CD8-positive, alpha-beta memory T cell (primary cell): ENCODE results near the gene KCNMA1. TPM values are rescaled to one million over a fixed set of nuclear protein-coding genes. Genes with fewer than 3 reads are reported as not detected.

Experiments used
- CTCF ChIA-PET: fragments of 350-600 bp; sonication (Branson Sonifier 250); formaldehyde crosslinking; loops from one replicate; lab custom pipeline; 2021; ENCODE audit warnings: antibody characterized with exemption; lab: Charles Lee
- POLR2A ChIA-PET: fragments of 350-600 bp; sonication (Branson Sonifier 250); formaldehyde crosslinking; loops from one replicate; lab custom pipeline; 2021; ENCODE audit warnings: antibody characterized with exemption; lab: Charles Lee
- DNase-seq, 5 donors: peaks; one replicate each; pipeline versions ENCODE4 v3.0.0 to v3.0.0-alpha.2; 2020 to 2022; ENCODE audit warnings: mixed read lengths in 1 of 5
- H3K27ac ChIP-seq: one replicate; pipeline ENCODE4 v1.7.0; 2013; ENCODE audit warnings: low read depth, mild to moderate bottlenecking, low read length, moderate library complexity
- H3K27me3 ChIP-seq: 2 replicates; pipeline ENCODE4 v1.7.0; 2013; ENCODE audit warnings: low read length, mild to moderate bottlenecking; ENCODE audit not compliant: insufficient read depth, poor library complexity, severe bottlenecking
- H3K36me3 ChIP-seq: 2 replicates; pipeline ENCODE4 v1.7.0; 2013; ENCODE audit warnings: mild to moderate bottlenecking, low read length, moderate library complexity; ENCODE audit not compliant: insufficient read depth
- H3K4me1 ChIP-seq: 2 replicates; pipeline ENCODE4 v1.7.0; 2013; ENCODE audit warnings: mild to moderate bottlenecking, low read length, moderate library complexity; ENCODE audit not compliant: insufficient read depth
- H3K4me3 ChIP-seq: 2 replicates; pipeline ENCODE4 v1.7.0; 2013; ENCODE audit warnings: mild to moderate bottlenecking, low read length
- H3K9me3 ChIP-seq: 2 replicates; pipeline ENCODE4 v1.7.0; 2013; ENCODE audit warnings: mild to moderate bottlenecking, low read length
- H3K27ac Mint-ChIP-seq, 8 donors: one replicate each; pipeline ENCODE4 v1.8.0; 2020 to 2021; ENCODE audit warnings: mixed read lengths in 8 of 8, mild to moderate bottlenecking in 6 of 8, inconsistent platforms in 3 of 8, moderate library complexity in 3 of 8
- H3K27me3 Mint-ChIP-seq, 2 donors: one replicate each; pipeline ENCODE4 v1.8.0; 2020 to 2021; ENCODE audit warnings: mixed read lengths in 2 of 2, mild to moderate bottlenecking in 1 of 2, moderate library complexity in 1 of 2
- H3K36me3 Mint-ChIP-seq, 3 donors: one replicate each; pipeline ENCODE4 v1.8.0; 2020 to 2021; ENCODE audit warnings: mixed read lengths in 3 of 3, inconsistent platforms in 1 of 3, mild to moderate bottlenecking in 1 of 3
- H3K4me1 Mint-ChIP-seq, 3 donors: one replicate each; pipeline ENCODE4 v1.8.0; 2020 to 2021; ENCODE audit warnings: mixed read lengths in 3 of 3, inconsistent platforms in 1 of 3, mild to moderate bottlenecking in 1 of 3
- H3K4me3 Mint-ChIP-seq, 7 donors: one replicate each; pipeline ENCODE4 v1.8.0; 2020 to 2021; ENCODE audit warnings: mixed read lengths in 7 of 7, mild to moderate bottlenecking in 6 of 7, moderate library complexity in 4 of 7, inconsistent platforms in 2 of 7
- H3K9me3 Mint-ChIP-seq, 5 donors: one replicate each; pipeline ENCODE4 v1.8.0; 2020 to 2022; ENCODE audit warnings: mixed read lengths in 5 of 5, mild to moderate bottlenecking in 3 of 5, moderate library complexity in 2 of 5, inconsistent platforms in 1 of 5
- polyA plus RNA-seq: library from polyadenylated mRNA; unstranded; fragments of 300-500 nt; fragmentation: Illumina TruSeq; gene quantifications from one replicate; pipeline ENCODE4 v1.2.3, GENCODE V29; 2021
- total RNA-seq, 2 experiments: library from RNA; stranded (reverse); gene quantifications; one replicate each; pipeline ENCODE4 v1.2.3, GENCODE V29; 2021

KCNMA1 gene
- total and polyA plus RNA-seq, 3 experiments from 2014 or later = 0.20 to 0.31 TPM; not detected in 1

- H3K27me3 ChIP-seq = no peaks in the 10 kb centered on the region
- ChIA-PET CTCF (no interaction called here), POLR2A (no interaction called here)
- H3K4me3 ChIP-seq = no peak overlapping the region
- H3K4me1 ChIP-seq = no peaks in the 10 kb centered on the region
- H3K27me3 Mint-ChIP-seq = peaks cover 0 to 5% of the 10 kb centered on the region in 2 donors
- H3K9me3 ChIP-seq = no peaks in the 10 kb centered on the region
- H3K4me3 Mint-ChIP-seq = no peak overlapping the region
- no peaks in the 10 kb centered on the region for H3K36me3 ChIP-seq
- no peak overlapping the region for H3K27ac Mint-ChIP-seq
- no peaks in the 10 kb centered on the region for H3K4me1 Mint-ChIP-seq
- H3K27ac ChIP-seq = no peak overlapping the region
- no peak for DNase-seq
- H3K36me3 Mint-ChIP-seq = no peaks in the 10 kb centered on the region
- no peaks in the 10 kb centered on the region for H3K9me3 Mint-ChIP-seq
These were observed 654.0 kb downstream of the KCNMA1 start for GRCh38 chr10:76983624-76984023.

- H3K9me3 Mint-ChIP-seq = no peaks in the 10 kb centered on the region
- H3K27ac Mint-ChIP-seq = no peak overlapping the region
- H3K4me3 Mint-ChIP-seq = no peak overlapping the region
- Histone ChIP-seq H3K4me3 (no peak overlapping the region), H3K27ac (no peak overlapping the region), H3K36me3 (no peaks in the 10 kb centered on the region), H3K9me3 (no peaks in the 10 kb centered on the region), H3K4me1 (no peaks in the 10 kb centered on the region), H3K27me3 (no peaks in the 10 kb centered on the region)
- ChIA-PET CTCF (no interaction called here), POLR2A (no interaction called here)
- peaks cover 0 to 5% of the 10 kb centered on the region in 2 donors for H3K27me3 Mint-ChIP-seq
- DNase-seq = no peak
- no peaks in the 10 kb centered on the region for H3K4me1 Mint-ChIP-seq
- H3K36me3 Mint-ChIP-seq = no peaks in the 10 kb centered on the region
These were observed 654.9 kb downstream of the KCNMA1 start for GRCh38 chr10:76982671-76983070.

GRCh38 chr10:76981251-76981650 is 656.4 kb downstream of the KCNMA1 start:
- Mint-ChIP-seq H3K27ac (no peak overlapping the region), H3K4me1 (no peaks in the 10 kb centered on the region), H3K36me3 (no peaks in the 10 kb centered on the region), H3K9me3 (no peaks in the 10 kb centered on the region), H3K27me3 (peaks cover 0 to 5% of the 10 kb centered on the region in 2 donors), H3K4me3 (no peak overlapping the region)
- Histone ChIP-seq H3K27me3 (no peaks in the 10 kb centered on the region), H3K27ac (no peak overlapping the region), H3K36me3 (no peaks in the 10 kb centered on the region), H3K4me1 (no peaks in the 10 kb centered on the region), H3K4me3 (no peak overlapping the region), H3K9me3 (no peaks in the 10 kb centered on the region)
- CTCF ChIA-PET = no interaction called here
- DNase-seq = no peak
- POLR2A ChIA-PET = no interaction called here

GRCh38 chr10:76977901-76978300 is 659.7 kb downstream of the KCNMA1 start:
- H3K27me3 ChIP-seq = no peaks in the 10 kb centered on the region
- Mint-ChIP-seq H3K4me1 (no peaks in the 10 kb centered on the region), H3K4me3 (no peak overlapping the region), H3K36me3 (no peaks in the 10 kb centered on the region), H3K27ac (no peak overlapping the region), H3K27me3 (peaks cover 0 to 7% of the 10 kb centered on the region in 2 donors), H3K9me3 (no peaks in the 10 kb centered on the region)
- no peaks in the 10 kb centered on the region for H3K36me3 ChIP-seq
- no peaks in the 10 kb centered on the region for H3K4me1 ChIP-seq
- H3K27ac ChIP-seq = no peak overlapping the region
- no peak for DNase-seq
- no peaks in the 10 kb centered on the region for H3K9me3 ChIP-seq
- ChIA-PET POLR2A (no interaction called here), CTCF (no interaction called here)
- no peak overlapping the region for H3K4me3 ChIP-seq

GRCh38 chr10:76977046-76977445 is 660.6 kb downstream of the KCNMA1 start:
- POLR2A ChIA-PET = no interaction called here
- no peak overlapping the region for H3K27ac Mint-ChIP-seq

GRCh38 chr10:76976142-76976541 is 661.5 kb downstream of the KCNMA1 start:
- Histone ChIP-seq H3K4me3 (no peak overlapping the region), H3K4me1 (no peaks in the 10 kb centered on the region), H3K27me3 (no peaks in the 10 kb centered on the region), H3K36me3 (no peaks in the 10 kb centered on the region), H3K9me3 (no peaks in the 10 kb centered on the region), H3K27ac (no peak overlapping the region)
- DNase-seq = no peak
- CTCF ChIA-PET = no interaction called here
- POLR2A ChIA-PET = no interaction called here
- Mint-ChIP-seq H3K36me3 (no peaks in the 10 kb centered on the region), H3K9me3 (no peaks in the 10 kb centered on the region), H3K4me3 (no peak overlapping the region), H3K27me3 (peaks cover 0 to 5% of the 10 kb centered on the region in 2 donors), H3K4me1 (no peaks in the 10 kb centered on the region), H3K27ac (no peak overlapping the region)

More at GRCh38 chr10:76977046-76977445, 660.6 kb downstream of the KCNMA1 start:
- Histone ChIP-seq H3K9me3 (no peaks in the 10 kb centered on the region), H3K4me1 (no peaks in the 10 kb centered on the region), H3K36me3 (no peaks in the 10 kb centered on the region), H3K27me3 (no peaks in the 10 kb centered on the region), H3K27ac (no peak overlapping the region), H3K4me3 (no peak overlapping the region)
- no peak for DNase-seq
- Mint-ChIP-seq H3K4me3 (no peak overlapping the region), H3K4me1 (no peaks in the 10 kb centered on the region), H3K9me3 (no peaks in the 10 kb centered on the region), H3K36me3 (no peaks in the 10 kb centered on the region), H3K27me3 (peaks cover 0 to 7% of the 10 kb centered on the region in 2 donors)
- CTCF ChIA-PET = no interaction called here

GRCh38 chr10:76975126-76975525 is 662.5 kb downstream of the KCNMA1 start:
- ChIA-PET POLR2A (no interaction called here), CTCF (no interaction called here)
- Mint-ChIP-seq H3K4me1 (no peaks in the 10 kb centered on the region), H3K27me3 (peaks cover 0 to 3% of the 10 kb centered on the region in 2 donors), H3K36me3 (no peaks in the 10 kb centered on the region), H3K27ac (no peak overlapping the region), H3K4me3 (no peak overlapping the region), H3K9me3 (no peaks in the 10 kb centered on the region)
- Histone ChIP-seq H3K4me1 (no peaks in the 10 kb centered on the region), H3K36me3 (no peaks in the 10 kb centered on the region), H3K9me3 (no peaks in the 10 kb centered on the region), H3K4me3 (no peak overlapping the region), H3K27me3 (no peaks in the 10 kb centered on the region), H3K27ac (no peak overlapping the region)
- DNase-seq = no peak

GRCh38 chr10:76974017-76974691 is 663.5 kb downstream of the KCNMA1 start:
- POLR2A ChIA-PET = no interaction called here
- Histone ChIP-seq H3K4me1 (no peaks in the 10 kb centered on the region), H3K4me3 (no peak overlapping the region), H3K27me3 (no peaks in the 10 kb centered on the region), H3K36me3 (no peaks in the 10 kb centered on the region), H3K9me3 (no peaks in the 10 kb centered on the region), H3K27ac (no peak overlapping the region)
- H3K4me3 Mint-ChIP-seq = no peak overlapping the region
- DNase-seq = no peak
- no peak overlapping the region for H3K27ac Mint-ChIP-seq
- CTCF ChIA-PET = no interaction called here
- peaks cover 0 to 3% of the 10 kb centered on the region in 2 donors for H3K27me3 Mint-ChIP-seq
- H3K9me3 Mint-ChIP-seq = no peaks in the 10 kb centered on the region
- H3K4me1 Mint-ChIP-seq = no peaks in the 10 kb centered on the region
- H3K36me3 Mint-ChIP-seq = no peaks in the 10 kb centered on the region
